Urinary bladder (tissue), 4 donors: Measurements from ENCODE around the gene SH2D2A. TPM values are rescaled to one million over a fixed set of nuclear protein-coding genes. Genes with fewer than 3 reads are reported as not detected.

Experiments used
- DNase-seq: peaks from one replicate; pipeline ENCODE4 v3.0.0-alpha.2; 2015; ENCODE audit errors: extremely low spot score
- H3K27ac ChIP-seq: one replicate; pipeline ENCODE4 v1.5.1; 2013; ENCODE audit warnings: low read depth, mild to moderate bottlenecking, moderate library complexity
- H3K36me3 ChIP-seq: one replicate; pipeline ENCODE4 v1.6.1; 2013; ENCODE audit warnings: mild to moderate bottlenecking, moderate library complexity; ENCODE audit not compliant: insufficient read depth
- H3K4me1 ChIP-seq: one replicate; pipeline ENCODE4 v1.6.1; 2013; ENCODE audit warnings: mild to moderate bottlenecking, moderate library complexity; ENCODE audit not compliant: insufficient read depth
- H3K4me3 ChIP-seq: one replicate; pipeline ENCODE4 v1.5.1; 2013; ENCODE audit warnings: low read depth, low read length
- WGBS: extraction: QIAGEN DNeasy Blood & Tissue Kit; methylation state at CpG from one replicate; pipeline ENCODE4 v1.1.7; 2013; 5-methylcytosine and 5-hydroxymethylcytosine counted together
- polyA plus RNA-seq: library from polyadenylated mRNA; stranded (reverse); fragments of 200-250 nt; gene quantifications from one replicate; pipeline ENCODE4 v1.2.3, GENCODE V29; 2013
- total RNA-seq: library from RNA; depleted of rRNA; stranded (reverse); fragments of >200 nt; gene quantifications from one replicate; pipeline ENCODE4 v1.2.3, GENCODE V29; 2014
- donor health status: healthy with polysubstance abuse.
- donor health status: healthy.

Gene SH2D2A
- total and polyA plus RNA-seq, 2 donors: 0.70 TPM; not detected in 1

DNA sequence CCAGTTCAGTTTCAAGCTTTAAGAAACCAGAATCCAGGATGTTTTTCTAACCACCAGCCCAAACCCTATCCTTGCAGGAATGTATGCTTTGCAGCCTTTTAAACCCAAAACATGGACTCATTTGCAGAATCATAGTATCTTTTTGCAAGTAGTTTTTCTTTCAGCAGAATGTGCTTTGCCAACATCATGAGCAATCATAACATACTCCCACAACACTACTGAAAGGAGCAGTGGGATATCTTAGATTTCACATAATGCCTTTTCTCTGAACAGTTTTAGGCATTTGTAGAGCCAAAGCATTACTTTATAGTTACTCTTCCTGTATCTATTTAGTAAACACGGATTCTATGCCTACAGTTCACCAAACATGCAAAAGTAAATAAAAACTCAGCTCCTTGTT lies 10.0 kb upstream of the SH2D2A start:
- no peaks in the 10 kb centered on the region for H3K36me3 ChIP-seq
- WGBS: 44% methylated on average over 1 of the region's 1 CpG
- H3K4me1 ChIP-seq: no peaks in the 10 kb centered on the region
- no peak for DNase-seq
- H3K4me3 ChIP-seq: no peak overlapping the region
- H3K27ac ChIP-seq: no peak overlapping the region

DNA sequence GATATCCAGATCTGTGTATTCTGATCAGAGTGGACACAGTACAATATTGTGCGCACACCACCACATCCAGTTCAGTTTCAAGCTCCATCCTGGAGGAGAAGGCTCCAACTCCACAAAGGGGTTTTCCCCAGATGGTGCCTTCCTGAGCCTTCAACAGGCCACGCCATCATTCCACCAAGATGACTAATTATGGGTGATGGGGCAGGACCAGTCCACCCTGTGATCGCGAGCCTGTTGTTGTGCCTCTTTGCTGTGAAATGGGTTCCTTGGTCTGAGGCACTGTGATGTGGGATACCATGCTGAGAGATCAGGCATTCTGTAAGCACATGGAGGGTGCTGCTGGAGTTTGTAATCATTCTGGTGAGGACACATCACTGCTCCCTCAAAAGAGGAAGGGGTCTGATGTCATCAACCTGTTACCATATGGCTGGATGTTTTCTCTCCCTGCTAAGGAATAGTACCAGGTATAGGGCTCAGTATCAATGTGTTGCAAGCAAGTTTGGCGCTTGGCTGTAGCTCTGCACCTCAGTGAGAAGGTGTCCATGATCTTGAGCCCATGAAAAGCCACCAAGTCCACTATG lies 6.7 kb upstream of the SH2D2A start:
- no peaks in the 10 kb centered on the region for H3K36me3 ChIP-seq
- H3K4me1 ChIP-seq: no peaks in the 10 kb centered on the region
- 86% methylated on average over 5 of the region's 5 CpGs for WGBS
- no peak overlapping the region for H3K4me3 ChIP-seq
- DNase-seq: no peak
- no peak overlapping the region for H3K27ac ChIP-seq

DNA sequence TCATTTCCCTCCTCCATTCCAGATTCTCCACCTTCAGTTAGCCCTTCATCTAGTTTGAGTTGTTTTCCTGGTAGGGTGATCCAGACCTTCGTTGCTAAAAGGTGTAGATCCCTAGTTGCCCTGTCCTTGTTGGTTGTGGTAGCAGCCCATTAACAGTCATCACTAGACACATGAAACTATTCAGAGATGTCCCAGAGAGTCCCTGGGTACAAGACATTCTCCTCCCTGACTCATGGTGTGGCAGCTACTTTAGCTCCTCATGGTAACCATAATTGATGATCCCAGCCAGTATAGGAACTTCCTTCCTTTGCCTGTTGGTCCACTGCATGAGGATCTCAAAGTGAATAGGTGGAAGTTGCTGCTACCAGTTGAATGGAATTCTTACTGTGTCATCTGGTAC lies 6.0 kb upstream of the SH2D2A start:
- H3K4me3 ChIP-seq: no peak overlapping the region
- 65% methylated on average over 1 of the region's 1 CpG for WGBS
- H3K27ac ChIP-seq: no peak overlapping the region
- H3K4me1 ChIP-seq: no peaks in the 10 kb centered on the region
- no peaks in the 10 kb centered on the region for H3K36me3 ChIP-seq
- DNase-seq: no peak

DNA sequence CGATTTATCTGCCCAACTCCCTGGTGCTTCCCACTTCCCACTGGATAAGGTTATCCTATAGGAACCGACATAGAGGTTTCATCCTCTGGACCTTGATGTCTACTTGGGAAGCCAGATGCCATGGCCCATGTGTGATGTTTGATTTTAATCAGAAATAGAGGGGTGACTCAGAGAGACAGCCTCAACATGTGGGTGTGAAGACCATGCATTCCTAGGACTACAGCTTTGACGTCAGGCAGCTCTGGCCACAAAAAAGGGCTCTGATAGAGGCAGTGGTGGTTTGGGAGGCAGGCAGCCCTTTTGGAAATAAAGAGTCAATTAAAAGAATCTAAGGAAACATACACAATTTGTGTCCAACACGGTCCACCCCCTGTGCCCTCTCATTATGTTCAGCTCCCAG lies 5.2 kb upstream of the SH2D2A start:
- H3K4me3 ChIP-seq: no peak overlapping the region
- no peaks in the 10 kb centered on the region for H3K36me3 ChIP-seq
- no peak overlapping the region for H3K27ac ChIP-seq
- no peak for DNase-seq
- WGBS: 66% methylated on average over 4 of the region's 4 CpGs
- H3K4me1 ChIP-seq: no peaks in the 10 kb centered on the region

DNA sequence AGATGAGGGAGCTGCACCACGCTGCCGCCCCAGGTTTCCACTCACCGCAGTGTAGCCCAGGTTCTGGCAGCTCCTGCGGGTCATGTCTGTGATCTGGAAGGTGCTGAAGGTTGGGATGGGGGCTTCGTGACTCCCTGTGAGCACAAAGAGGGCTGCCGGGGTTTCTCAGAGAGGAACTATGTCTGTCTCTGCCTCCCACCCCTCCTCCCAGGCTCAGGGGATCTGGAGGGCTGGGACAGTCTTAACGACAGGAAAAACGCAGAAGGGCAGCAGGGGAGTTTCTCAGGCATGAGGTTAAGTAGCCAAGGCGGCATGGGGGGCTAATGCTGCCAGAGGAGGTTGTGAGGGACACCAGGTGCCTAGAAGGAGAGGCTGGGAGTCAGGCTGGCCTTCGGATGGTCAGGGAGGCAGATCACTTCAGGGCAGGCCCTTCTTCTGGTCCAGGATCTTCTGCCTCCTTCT lies 656 bp downstream of the SH2D2A start:
- no peak overlapping the region for H3K27ac ChIP-seq
- 72% methylated on average over 10 of the region's 10 CpGs for WGBS
- no peak overlapping the region for H3K4me3 ChIP-seq
- H3K36me3 ChIP-seq: no peaks in the 10 kb centered on the region
- no peaks in the 10 kb centered on the region for H3K4me1 ChIP-seq
- DNase-seq: no peak

DNA sequence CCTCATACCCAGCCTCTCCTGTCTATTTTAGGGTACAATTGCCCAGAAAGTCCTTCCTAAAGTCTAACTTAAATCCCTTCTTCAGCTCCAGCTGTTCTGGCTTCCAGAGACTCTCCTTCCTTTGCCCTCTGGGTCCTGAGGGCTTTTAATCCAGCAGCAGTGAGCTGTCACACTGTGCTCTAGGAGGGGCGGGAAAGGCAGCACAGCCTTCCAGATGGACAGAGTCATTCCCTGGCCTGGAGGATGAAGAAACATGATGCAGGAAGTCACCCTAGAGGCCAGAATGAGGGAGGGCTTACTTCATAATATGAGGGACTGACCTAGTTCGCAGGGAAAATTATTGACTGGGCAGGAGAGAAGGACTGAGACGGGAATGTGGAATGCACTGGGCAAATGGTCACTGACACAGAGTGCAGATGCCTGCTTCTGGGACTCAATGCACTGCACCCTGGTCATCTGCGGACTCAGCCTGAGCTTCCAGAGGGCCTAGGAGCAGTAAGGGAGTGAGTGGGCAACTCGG lies 1.3 kb downstream of the SH2D2A start:
- 59% methylated on average over 5 of the region's 5 CpGs for WGBS
- no peak overlapping the region for H3K27ac ChIP-seq
- no peak for DNase-seq
- no peaks in the 10 kb centered on the region for H3K36me3 ChIP-seq
- H3K4me3 ChIP-seq: no peak overlapping the region
- no peaks in the 10 kb centered on the region for H3K4me1 ChIP-seq

DNA sequence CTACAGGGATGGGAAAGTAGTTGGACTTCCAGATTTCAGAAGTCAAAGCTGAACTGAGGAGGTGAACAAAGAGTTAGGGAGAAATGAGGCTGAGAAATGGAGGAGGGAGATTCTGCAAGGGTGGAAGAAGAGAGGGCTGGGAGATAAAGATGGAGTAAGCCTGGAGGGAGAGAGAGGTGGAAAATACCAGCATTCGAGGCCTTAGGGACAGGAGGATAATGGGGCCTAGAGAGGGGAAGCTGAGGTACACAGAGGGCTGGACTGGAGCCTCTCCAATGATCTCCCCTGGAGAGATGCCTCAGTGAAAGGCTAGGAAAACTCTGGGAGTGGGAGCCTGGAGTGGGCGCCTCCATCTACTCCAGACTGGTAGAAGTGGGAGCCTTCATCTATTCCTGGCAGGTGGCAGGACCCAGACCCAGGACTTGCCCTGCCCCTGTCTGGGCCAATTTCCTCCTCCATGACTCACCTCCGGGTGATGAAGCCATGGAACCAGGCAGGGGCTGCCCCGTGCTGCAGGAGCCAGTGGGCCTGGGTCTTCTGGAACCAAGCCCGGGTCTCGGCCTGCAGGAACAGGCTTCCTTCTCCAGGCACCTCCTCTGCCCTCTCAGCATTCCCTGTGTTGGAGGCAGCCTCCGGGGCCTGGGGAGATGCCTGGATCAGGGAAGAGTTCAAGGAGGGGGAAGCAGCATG lies 1.9 kb downstream of the SH2D2A start:
- Histone ChIP-seq H3K36me3 (no peaks in the 10 kb centered on the region), H3K4me1 (no peaks in the 10 kb centered on the region), H3K27ac (no peak overlapping the region), H3K4me3 (no peak overlapping the region)
- DNase-seq: no peak
- 82% methylated on average over 7 of the region's 7 CpGs for WGBS

DNA sequence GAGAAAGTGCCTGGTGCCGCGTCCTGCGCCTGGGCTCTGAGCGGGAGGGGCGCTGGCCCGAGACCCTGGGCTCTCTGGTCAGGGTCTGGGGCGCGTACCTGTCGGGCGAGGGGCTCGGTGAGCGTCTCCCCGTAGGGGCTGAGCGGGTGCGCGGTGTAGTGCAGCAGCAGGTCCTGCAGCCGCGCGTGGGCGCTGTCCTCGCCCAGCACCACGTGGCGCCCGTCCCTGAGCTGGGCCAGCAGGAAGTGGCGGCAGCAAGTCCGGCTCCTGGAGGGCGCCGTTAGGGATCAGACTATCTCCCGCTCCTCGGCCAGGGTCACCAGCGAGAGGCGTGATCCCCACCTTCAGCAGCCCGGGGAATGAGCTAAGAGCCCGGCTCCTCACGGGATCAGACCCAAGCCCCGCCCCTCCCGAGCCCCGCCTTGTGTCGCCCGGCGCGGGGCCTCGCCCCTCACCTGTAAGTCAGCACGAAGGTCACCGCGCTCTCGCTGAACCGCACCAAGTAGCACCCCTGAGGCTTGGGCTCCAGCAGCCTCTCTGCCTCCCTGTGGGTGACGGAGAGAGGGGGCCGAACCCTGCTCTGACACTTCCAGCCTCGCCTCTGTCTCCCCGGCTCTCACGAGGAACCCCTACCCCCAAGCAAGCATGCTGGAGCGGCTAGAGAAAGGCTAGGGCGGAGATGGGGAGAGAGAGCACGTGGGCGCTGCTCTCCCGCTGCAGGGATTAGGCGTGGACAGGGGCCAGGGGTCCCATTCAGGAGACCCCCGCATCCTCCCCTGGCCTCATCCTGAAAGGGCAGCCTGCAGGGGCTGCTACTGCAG lies 2.7 kb downstream of the SH2D2A start:
- no peaks in the 10 kb centered on the region for H3K4me1 ChIP-seq
- no peak for DNase-seq
- H3K27ac ChIP-seq: no peak overlapping the region
- peak overlapping the region; percentile 27 for H3K4me3 ChIP-seq
- WGBS: 7% methylated on average over 60 of the region's 60 CpGs
- H3K36me3 ChIP-seq: no peaks in the 10 kb centered on the region

DNA sequence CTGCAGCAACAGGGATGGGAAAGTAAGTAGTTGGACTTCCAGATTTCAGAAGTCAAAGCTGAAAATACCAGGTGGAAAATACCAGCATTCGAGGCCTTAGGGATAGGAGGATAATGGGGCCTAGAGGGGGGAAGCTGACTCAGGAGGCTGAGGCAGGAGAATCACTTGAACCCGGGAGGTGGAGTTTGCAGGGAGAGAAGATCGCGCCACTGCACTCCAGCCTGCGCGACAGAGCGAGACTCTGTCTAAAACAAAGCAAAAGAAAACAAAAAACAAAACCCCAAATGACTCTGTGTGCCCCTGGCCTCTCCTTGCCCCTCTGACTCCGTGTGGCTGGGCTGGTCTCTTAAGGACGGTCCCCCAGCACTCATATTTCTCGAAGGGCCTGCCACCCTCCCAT lies 3.4 kb downstream of the SH2D2A start:
- Histone ChIP-seq H3K36me3 (no peaks in the 10 kb centered on the region), H3K27ac (no peak overlapping the region), H3K4me1 (no peaks in the 10 kb centered on the region), H3K4me3 (peak overlapping the region; percentile 27)
- no peak for DNase-seq
- WGBS: 50% methylated on average over 10 of the region's 10 CpGs

DNA sequence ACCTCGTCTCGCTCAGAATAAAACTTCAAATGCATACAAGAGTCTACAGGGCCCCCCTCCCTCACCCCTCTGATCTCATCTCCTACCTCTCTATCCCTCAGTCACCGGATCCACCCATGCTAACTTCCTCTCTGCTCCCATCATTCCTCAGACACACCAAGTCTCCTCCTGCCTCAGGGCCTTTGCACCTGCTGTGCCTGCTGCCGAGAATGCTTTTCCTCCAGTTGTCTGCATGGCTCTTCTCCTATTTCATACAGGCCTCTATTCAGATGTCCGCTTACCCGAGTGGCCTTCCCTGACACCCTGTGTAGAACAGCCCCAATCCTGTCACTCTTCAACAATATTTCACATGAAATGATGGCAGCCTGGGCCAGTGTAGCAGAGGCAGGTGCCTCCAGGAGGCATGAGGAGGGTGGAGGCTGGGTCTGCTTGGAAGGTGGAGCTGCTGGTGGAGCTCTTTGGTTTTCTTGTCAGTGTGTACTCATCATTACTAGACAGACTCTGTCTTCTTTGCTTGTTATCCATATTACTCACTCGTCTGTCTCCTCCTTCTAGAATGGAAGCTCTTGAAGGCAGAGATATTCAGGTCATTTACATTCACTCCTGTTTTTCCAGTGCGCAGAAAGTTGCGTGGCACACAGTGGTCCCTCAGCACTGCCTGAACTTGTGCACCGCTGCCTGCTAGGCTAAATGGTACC lies 4.2 kb downstream of the SH2D2A start:
- WGBS: 97% methylated on average over 10 of the region's 10 CpGs
- Histone ChIP-seq H3K4me1 (no peaks in the 10 kb centered on the region), H3K36me3 (no peaks in the 10 kb centered on the region), H3K27ac (no peak overlapping the region), H3K4me3 (no peak overlapping the region)
- no peak for DNase-seq

DNA sequence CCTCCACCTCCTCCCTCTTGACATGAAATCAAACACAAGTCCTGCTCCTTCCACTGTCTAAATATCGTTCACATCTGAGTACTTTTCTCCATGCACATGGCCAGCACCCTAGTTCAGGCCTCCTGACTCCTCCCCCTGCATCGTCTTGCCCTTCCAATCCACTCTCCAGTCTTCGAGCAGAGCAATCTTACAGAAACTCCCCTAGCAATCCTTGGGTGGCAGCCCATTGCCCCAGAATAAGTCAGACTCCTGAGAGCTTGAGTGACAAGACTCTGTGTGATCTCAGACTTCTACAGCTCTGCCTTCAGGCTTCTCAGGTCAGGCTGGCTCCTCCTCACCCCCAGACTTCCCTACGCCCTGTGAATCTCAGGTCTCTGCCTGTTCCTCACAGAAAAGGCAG lies 5.5 kb downstream of the SH2D2A start:
- no peak overlapping the region for H3K4me3 ChIP-seq
- no peaks in the 10 kb centered on the region for H3K36me3 ChIP-seq
- DNase-seq: no peak
- H3K27ac ChIP-seq: no peak overlapping the region
- no peaks in the 10 kb centered on the region for H3K4me1 ChIP-seq
- 48% methylated on average over 4 of the region's 4 CpGs for WGBS

DNA sequence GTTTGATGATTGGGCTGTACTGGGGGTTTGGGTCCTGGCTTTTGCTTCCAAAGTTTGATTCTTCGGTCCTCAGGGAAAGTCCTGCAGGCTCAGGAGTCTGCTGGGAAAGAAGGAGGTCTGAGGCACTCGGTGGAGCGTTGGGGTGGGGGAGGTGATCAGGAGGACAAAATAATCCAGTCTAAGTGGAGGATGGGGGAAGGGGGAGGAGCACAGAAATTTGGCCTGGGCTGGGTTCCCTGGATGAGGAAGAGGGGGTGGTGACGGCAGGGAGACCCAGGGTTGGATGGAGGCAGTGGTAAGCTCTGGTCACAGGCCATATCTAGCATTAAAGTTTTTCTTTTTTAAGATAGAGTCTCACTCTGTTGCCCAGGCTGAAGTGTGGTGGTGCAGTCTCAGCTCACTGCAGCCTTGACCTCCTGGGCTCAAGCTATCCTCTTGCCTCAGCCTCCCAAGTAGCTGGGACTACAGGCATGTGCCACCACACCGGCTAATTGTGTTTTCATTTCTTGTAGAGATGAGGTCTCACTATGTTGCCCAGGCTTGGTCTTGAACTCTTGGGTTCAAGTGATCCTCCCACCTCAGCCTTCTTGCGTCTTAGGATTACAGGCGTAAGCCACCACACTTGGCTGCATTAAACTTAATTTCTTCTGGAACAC lies 6.8 kb downstream of the SH2D2A start:
- WGBS: 87% methylated on average over 7 of the region's 7 CpGs
- no peak for DNase-seq
- Histone ChIP-seq H3K4me3 (no peak overlapping the region), H3K27ac (no peak overlapping the region), H3K4me1 (no peaks in the 10 kb centered on the region), H3K36me3 (no peaks in the 10 kb centered on the region)

DNA sequence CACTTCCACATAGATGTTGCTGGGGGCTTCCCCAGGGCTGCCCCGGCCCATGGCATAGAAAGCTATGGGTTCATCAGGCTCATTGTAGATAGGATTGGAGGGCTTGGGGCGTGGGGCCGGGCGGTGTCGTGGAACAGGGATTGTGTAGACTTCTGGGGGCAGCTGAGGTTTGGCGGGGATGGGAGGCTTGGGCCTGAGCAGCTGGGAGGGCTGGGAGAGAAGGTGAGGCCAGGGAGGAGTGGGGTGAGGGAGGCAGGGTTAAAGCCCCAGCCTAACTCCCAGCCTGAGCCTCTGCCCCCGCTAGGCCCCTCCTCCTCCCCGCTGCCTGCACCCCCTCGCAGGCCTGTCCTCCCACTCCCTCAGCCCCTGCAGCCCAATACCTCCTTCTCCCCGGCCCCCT lies 7.4 kb downstream of the SH2D2A start:
- Histone ChIP-seq H3K4me3 (no peak overlapping the region), H3K27ac (no peak overlapping the region), H3K36me3 (no peaks in the 10 kb centered on the region), H3K4me1 (no peaks in the 10 kb centered on the region)
- no peak for DNase-seq
- WGBS: 92% methylated on average over 10 of the region's 10 CpGs
